Head of caudate nucleus (tissue), 42 donors: ENCODE measurements around the gene PDHB.

Experiments used
- DNase-seq, 42 donors: peaks; one replicate each; pipeline versions ENCODE4 v3.0.0 to v3.0.0-alpha.2; 2020 to 2021; ENCODE audit warnings: mixed read lengths in 7 of 42
- intact Hi-C: fragments of 100-400 bp; cut with DNase I; formaldehyde crosslinking; loops from one replicate; pipeline ENCODE4 v1.15.0; 2022

Gene PDHB

DNA sequence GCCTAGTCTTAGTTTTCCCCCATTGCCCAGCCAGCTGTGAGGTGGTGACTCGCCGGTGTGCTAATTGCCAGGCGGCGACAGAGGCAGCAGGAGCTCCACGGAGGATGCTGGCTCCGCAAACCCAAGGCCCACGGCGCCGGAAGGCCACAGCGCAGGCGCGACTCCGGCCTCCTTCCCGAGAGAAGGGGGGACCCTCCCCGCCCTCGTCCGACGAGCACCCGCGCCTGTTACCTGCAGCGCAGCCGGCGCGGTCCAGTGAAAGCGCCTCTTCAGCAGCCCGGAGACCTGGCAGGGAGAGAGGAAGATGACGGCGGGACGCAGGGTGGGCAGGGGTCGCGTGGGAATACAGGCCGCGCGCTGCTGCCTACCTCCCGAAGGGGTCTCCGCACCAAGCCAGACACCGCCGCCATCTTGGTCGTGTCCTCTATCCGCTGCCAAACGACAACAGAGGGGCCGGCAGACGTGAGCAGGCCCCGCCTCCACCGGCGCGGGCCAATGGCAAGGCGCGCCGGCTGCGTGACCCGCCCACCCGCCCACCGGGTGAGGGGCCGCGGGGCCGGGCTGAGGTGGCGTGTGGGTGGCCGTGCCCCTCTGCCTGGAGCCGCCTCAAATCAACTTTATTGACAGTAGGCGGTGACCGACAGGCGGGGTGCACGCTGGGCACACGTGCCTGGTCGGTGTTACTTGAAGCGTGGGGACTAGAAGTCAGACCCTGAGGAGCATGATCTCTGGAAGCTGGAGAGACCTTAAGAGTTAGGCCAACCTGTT is at the start of gene PDHB:
Gene PDHB (minus strand): TSS at position 433 of the 768 bp plus-strand sequence. CDS start 23 bp downstream, at position 410.
- intact Hi-C loops: loop anchor here (5.0 kb wide), 2 partner anchors 59 to 101 kb away; partner anchors contain the start of genes KCTD6 and PXK
- DNase-seq: peak; percentile 82 to 97 (median 92)

DNA sequence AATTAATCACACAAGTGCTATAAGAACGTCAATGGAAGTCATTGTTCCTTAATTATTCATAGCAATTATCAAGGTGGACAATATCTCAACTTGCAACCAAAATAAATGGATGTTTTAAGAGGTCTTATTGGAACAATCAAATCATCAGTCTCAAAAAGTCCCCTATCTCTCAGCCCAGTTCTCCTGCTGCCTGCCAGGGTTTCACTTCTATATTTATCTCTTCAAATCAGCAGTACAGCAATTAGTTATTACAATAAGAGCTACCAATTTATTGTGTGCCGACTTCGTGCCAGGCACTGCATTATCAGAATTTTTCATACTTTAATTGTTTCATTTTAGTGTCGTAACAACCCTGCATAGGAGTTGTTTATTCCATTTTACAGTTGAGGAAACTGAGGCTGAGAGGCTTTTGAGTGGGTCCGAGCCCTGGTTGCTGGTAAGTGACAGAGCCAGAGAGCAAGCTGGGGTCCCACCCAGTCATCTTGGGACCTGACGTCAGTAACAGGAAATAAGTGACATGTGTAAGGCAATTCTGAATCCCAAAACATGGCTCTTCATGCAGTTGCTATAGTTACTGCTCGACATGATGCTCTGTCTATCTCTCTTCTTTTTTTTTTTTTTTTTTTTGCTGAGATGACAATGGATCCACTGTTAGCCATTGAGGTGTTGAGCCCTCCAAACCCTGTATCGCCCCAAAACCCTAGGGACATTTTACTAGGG is 49.4 kb upstream of the PDHB start:
- intact Hi-C loops: no loop called here
- no peak for DNase-seq

DNA sequence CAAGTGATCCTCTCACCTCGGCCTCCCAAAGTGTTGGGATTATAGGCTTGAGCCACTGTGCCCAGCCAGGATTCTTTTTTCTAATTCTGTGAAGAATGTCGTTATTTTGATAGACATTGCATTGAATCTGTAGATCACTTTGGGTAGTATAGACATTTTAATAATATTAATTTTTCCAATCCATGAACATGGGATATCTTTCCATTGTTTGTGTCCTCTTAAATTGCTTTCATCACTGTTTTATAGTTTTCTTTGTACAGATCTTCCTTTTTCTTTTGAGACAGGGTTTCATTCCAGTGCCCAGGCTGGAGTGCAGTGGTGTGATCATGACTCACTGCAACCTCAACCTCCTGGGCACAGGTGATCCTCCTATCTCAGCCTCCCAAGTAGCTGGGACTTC is 46.7 kb upstream of the PDHB start:
- intact Hi-C loops: no loop called here
- no peak for DNase-seq

DNA sequence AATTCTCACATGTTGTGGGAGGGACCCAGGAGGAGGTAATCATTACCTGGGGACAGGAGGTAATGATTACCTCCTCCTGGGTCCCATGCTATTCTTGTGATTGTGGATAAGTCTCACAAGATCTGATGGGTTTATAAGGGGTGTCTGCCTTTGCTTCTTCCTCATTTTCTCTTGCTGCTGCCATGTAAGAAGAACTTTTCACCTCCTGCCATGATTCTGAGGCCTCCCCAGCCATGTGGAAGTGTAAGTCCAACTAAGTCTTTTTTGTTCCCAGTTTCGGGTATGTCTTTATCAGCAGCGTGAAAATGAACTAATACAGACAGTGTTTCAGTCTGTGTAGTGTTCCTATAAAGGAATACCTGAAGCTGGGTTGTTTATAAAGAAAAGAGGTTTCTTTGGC is 45.1 kb upstream of the PDHB start:
- no peak for DNase-seq
- intact Hi-C loops: no loop called here

DNA sequence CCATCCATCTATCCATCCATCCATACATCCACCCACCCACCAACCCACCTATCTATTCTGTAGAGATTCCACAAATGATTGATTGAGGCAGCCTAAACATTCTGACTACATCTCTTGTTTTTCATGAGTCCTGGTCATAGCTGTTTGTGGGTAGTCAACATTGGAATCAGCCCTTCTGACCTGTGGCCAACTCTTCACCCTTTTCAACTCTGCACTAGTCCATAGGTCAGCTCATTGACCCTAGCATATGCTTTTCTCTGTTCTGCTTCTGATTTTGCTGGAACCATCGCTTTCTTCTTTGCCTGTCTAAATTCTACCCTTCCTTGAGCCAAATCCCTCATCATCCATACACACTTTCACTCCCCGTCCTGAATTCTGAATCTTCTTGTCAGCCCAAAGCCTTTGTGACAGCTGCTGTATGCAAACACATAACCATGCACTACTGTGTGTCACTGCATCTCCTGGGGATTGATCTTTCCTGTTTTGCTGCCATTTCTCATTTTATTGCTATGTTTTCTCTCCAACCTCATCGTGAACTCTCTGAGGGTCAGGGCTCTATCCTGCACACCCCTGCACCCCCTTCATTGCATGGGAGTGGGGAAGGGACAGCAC is 41.4 kb upstream of the PDHB start:
- no peak for DNase-seq
- intact Hi-C loops: no loop called here

DNA sequence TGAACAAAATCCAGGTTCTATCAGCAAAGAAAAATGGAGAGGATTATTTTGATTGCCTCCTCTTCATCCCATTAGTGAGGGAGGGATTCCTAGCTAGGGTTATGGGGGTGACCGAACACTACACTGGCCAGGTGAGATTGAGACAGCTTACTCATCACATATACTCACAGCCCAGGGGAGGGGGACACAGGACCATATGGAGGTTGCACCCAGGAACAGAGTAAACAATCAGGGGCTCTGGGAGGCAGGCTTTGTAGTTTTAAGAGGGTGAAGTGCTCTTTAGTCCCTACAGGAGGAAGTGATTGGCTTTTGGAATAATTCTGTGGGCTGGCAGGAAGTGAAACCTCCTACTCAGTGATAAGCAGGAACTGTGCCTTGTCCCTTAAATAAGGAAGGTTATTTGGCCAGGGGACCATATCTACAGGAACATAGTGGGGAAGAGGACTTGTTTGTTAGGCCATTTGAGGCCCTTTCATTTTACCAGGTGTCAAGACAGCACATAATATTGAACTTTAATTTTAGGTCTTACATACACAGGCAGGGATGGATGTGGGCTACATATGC is 40.8 kb upstream of the PDHB start:
- intact Hi-C loops: no loop called here
- DNase-seq: no peak

DNA sequence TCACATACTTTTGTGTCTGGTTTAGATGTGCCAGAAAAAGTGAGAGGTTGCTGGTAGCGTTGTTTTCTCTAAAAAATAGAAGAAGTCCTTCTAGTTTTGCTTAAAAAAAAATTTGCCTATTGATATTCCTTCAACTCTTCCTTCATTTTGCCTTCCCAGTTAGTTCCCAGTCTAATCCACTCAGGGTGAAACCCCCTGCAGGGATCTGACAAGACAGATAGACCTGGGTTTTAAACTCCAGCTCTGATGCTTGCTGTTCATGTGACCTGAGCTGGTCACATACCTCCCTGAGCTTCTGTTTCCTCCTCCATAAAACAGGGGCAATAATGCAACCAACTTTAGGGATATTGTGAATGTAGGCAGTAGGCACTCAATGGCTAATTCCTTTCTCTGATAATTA is 39.6 kb upstream of the PDHB start:
- intact Hi-C loops: no loop called here

DNA sequence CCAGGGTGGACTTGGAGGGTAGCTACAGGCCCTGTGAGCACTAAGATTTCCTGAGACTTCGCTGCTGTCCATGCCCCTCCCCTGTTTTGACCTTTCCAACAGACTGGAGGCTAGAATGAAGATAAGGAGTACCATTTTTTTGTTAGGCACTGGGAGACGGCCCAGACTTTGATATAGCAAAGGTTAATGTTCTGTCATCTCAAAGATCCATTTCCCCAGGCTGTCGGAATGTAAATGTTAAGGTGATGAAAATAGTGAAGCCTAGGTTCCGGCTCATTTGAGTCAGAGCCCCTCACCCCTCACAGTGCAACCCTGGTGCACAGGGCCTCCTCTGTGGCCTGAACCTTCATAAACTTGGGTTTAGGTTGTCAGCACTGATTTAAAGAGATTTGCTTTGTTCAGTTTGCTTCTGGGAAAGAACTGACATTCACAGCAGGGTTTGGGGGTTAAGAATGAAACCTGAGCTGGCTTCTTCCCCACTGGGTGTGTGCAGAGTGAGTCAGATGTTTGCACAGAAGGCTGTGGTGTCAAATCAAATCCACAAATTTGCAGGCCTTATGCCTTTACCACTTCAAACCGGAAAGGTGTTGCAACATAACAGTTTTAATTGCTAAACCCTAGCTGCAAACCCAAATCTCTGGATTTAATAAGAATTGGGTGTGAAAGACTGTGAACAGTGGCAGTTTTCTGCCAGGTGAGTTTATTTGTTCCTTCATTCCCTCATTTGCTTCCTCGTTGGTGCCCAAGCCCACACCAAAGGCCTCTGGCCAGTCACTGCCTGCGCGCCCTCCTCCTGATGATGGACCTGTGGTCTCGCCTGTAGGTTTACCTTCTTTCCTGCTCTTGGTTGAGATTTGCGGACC is 37.6 kb upstream of the PDHB start:
- DNase-seq: peak in 4 of 42 donors; percentile 36 to 58 (median 53)
- intact Hi-C loops: no loop called here

More for the DNA sequence above, 39.6 kb upstream of the PDHB start:
- DNase-seq: no peak

DNA sequence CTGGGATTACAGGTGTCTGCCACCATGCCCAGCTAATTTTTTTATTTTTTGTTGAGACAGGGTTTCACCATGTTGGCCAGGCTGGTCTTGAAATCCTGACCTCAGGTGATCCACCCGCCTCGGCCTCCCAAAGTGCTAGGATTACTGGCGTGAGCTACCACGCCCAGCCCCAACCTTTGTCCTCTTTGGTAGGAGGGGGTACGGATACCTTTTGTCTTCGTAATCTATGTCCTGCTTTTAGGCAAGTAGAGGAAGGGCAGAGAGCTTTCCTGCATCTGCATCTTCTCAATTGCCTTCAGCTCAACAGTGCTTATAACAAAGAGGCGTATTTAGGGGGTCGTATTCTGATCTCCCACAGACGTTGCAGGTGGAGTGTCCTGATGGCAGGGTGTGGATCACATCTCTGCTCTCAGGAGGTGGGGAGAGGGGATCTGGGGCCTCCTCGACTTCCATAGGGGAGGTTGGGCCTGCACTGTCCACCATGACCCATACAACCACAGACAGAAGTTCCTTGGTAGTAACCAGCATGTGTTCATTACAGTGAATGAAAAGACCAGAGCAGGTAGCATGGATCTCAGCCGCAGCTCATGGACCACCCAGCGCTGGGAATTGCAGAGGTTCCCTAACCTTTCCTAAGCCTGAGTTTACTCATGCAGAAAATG is 36.9 kb upstream of the PDHB start:
- no peak for DNase-seq
- intact Hi-C loops: no loop called here

DNA sequence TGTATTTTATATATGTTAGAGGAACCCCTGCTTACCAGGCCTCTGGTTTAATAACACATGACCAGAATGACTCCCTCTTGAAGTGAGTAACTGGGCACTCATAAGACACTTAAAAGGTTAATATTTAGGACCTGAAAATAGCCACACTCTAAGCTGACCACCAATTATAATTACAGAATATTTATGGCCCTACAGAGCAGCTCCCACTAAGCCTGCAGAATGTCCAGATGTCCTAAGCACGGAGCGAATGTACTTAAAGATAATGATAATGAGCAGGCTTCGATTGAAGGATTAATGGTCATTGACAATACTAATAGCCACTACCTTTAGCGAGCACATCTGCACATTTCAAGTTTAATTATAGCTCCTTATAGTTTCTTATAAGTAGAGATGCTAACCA is 35.5 kb upstream of the PDHB start:
- DNase-seq: no peak
- intact Hi-C loops: no loop called here

DNA sequence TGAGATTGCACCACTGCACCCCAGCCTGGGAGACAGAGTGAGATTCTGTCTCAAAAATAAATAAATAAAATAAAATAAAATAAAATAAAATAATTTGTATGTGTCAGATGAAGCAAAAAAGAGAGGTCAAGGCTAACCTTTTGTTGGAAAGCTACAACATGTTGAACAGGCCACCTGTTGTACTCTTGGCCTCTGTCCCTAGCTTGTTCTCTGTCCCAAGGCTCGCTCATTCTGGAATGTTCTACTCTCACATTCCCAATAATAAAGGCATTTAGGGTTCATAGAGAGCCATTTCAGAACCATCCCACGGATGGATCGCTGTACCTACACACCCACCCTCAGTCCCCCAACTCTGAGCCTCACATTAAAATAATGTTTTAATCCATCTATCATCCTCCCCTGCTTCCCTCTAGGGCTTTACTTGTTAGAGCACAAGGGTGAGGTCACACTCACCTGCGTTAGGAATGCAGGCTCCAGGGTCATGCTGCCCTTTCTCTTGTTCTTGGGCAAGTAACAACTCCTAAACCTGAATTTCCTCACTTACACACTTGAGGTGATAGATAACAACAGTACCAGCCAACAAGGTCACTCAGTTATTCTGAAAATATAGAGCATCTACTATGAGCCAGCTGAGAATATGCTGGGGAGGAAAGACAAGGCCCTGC is 33.4 kb upstream of the PDHB start:
- intact Hi-C loops: no loop called here
- no peak for DNase-seq

DNA sequence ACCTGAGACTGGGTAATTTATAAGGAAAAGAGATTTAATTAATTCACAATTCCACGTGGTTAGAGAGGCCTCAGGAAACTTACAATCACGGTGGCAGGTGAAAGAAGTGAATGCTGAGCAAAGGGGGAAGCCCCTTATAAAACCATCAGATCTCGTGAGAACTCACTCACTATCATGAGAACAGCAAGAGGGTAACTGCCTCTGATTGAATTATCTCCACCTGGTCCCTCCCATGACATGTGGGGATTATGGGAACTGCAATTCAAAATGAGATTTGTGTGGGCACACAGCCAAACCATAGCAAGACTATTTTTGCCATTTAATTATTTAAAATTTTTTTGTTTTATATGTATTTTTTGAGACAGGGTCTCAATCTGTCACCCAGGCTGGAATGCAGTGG is 31.2 kb upstream of the PDHB start:
- intact Hi-C loops: no loop called here
- DNase-seq: no peak

DNA sequence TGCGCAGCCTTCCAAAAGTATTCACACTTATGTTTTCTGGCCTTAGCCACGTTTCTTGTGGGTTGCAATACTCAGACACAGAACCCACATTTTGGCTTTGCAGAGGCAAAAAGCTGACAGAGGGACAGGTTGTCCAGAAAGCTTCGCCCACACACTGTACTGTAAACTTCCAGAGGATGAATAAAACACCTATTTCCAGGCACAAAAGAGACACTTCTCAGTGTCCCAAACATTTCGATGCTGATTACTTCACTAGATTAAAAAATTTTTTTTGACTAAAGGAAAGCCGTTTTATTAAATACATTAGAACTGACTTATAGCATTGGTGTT is 30.3 kb upstream of the PDHB start:
- DNase-seq: no peak
- intact Hi-C loops: no loop called here

DNA sequence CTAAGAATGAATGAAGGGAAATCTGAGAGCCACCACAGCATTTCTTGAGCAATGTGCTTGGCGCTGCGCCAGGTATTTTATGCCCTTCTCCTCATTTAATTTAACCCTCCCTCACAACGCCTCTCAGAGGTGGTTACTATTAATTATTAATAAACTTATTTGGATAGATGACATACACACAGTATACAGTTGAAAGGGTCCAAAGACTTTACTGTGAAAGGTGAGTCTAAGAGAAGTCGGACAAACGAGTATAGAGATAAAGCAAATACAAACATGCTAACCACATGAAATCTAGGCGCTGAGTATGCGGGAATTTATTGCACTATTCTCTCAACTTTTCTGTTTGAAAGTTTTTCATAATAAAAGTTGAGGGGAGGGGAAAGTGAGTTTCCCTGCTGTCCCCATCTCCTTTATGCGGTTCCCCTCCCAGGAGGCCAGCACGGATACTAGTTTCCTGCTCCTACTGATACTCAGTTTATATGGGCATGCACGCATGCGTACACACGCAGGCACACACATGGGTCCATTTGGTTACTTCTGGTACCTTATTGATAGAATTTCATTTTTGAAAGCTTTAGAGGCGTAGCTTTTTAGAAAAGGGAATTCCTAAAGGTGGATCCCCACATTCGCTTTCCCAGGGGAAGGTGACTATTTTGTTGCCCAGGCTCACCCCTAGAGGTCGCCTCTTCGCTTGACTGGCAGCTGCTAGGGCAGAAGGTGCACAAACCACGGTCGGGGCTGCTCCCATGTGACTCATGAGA is 29.7 kb upstream of the PDHB start:
- DNase-seq: peak; percentile 58 to 89 (median 74)
- intact Hi-C loops: no loop called here

DNA sequence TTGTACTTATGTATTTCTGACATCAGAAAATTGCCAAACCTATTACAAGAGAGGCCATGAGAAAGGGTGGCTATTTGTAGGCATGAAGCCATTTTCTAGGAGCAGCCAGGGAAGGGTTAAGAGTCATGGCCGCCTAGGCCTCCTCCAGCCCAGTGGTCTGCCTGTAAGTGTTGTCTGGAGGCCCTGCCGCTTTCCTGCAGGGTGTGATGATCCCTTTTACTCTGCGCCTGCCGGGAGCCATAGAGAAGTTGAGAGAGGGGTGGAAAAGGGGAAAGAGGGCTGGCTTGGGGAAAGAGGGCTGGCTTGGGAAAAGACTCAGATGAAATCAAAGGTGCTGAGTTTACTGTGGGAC is 29.2 kb upstream of the PDHB start:
- DNase-seq: no peak
- intact Hi-C loops: no loop called here

DNA sequence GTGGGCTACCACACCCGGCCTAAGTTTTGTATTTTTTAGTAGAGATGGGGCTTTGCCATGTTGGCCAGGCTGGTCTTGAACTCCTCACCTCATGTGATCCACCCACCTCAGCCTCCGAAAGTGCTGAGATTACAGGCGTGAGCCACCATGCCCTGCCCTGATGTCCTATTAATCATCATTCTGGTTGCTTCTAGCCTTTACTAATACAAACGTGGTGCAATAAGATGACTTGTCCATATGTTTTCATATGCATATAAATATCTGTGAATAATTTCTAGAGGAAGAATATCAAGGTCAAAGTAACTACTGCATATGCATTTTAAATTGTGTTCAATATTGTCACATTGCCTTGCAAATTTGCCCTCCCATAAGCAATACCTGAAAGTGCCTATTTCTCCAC is 25.5 kb upstream of the PDHB start:
- DNase-seq: no peak
- intact Hi-C loops: no loop called here

DNA sequence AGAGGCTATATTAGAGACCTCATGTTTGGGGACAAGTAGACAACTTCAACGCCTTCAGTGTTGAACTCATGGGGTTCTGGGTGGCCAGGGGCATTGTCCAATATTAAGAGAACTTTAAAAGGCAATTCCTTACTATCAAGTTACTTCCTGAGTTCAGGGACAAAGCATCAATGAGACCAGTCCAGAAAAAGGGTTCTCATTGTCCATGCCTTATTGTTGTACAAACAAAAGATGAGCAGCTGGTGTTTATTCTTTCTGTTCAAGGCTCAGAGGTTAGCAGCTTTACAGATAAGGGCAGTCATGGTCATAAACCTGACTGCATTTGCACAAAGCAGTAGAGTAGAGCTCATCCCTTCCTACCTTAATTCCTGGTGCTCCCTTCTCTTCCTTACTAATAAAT is 18.5 kb upstream of the PDHB start:
- intact Hi-C loops: no loop called here
- DNase-seq: no peak
